AG09309 (cell line): ENCODE measurements around the gene IFNG-AS1.

ENCODE experiments used
- DNase-seq: peaks from one replicate; pipeline ENCODE4 v3.0.0-alpha.2; 2010; ENCODE audit warnings: low read depth
- H3K4me3 ChIP-seq: 2 replicates; pipeline ENCODE4 v1.5.1; 2011; ENCODE audit warnings: mild to moderate bottlenecking, low read depth, low read length, moderate library complexity; ENCODE audit not compliant: control insufficient read depth
- TF ChIP-seq, protein P1 (sequence below): IDR thresholded peaks from 2 replicates; pipeline ENCODE4 v1.5.1; 2011; ENCODE audit warnings: mild to moderate bottlenecking, low read depth, low read length, inconsistent platforms; ENCODE audit not compliant: insufficient read depth, control insufficient read depth; ENCODE audit errors: missing control alignments

The IFNG-AS1 gene

GRCh38 chr12:67988601-67989021, 636 bp upstream of the IFNG-AS1 start:
- H3K4me3 ChIP-seq = no peak overlapping the region
- TF ChIP-seq, protein P1, sequence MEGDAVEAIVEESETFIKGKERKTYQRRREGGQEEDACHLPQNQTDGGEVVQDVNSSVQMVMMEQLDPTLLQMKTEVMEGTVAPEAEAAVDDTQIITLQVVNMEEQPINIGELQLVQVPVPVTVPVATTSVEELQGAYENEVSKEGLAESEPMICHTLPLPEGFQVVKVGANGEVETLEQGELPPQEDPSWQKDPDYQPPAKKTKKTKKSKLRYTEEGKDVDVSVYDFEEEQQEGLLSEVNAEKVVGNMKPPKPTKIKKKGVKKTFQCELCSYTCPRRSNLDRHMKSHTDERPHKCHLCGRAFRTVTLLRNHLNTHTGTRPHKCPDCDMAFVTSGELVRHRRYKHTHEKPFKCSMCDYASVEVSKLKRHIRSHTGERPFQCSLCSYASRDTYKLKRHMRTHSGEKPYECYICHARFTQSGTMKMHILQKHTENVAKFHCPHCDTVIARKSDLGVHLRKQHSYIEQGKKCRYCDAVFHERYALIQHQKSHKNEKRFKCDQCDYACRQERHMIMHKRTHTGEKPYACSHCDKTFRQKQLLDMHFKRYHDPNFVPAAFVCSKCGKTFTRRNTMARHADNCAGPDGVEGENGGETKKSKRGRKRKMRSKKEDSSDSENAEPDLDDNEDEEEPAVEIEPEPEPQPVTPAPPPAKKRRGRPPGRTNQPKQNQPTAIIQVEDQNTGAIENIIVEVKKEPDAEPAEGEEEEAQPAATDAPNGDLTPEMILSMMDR = no peak
- no peak for DNase-seq

GRCh38 chr12:67991158-67991557, 1.9 kb downstream of the IFNG-AS1 start:
- TF ChIP-seq, protein P1 = no peak
- H3K4me3 ChIP-seq = no peak overlapping the region
- no peak for DNase-seq

DNA sequence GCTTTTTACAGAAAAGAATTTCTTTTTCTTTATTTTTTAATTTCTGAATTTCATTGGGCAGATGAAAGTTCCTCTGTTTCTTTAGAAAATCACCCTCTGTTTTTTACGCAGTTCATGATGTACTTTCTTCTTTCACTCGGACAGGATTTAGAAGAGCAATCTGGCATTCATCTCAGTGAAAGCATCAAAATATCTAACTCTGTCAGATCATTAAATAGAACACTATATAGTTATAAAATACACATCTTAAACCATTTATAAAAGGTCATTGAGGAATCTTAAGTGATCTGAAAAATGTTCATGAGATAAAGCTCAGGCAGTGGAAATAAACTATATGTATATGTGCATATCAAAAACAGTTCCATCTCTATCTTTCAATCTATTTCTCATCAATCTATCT, 3.9 kb downstream of the IFNG-AS1 start:
- H3K4me3 ChIP-seq = no peak overlapping the region
- TF ChIP-seq, protein P1 = no peak
- DNase-seq = no peak

GRCh38 chr12:67994046-67994445, 4.8 kb downstream of the IFNG-AS1 start:
- no peak overlapping the region for H3K4me3 ChIP-seq
- no peak for DNase-seq
- TF ChIP-seq, protein P1 = no peak

- TF ChIP-seq, protein P1 = no peak
Observed at GRCh38 chr12:67996347-67996746, 7.1 kb downstream of the IFNG-AS1 start.

DNA sequence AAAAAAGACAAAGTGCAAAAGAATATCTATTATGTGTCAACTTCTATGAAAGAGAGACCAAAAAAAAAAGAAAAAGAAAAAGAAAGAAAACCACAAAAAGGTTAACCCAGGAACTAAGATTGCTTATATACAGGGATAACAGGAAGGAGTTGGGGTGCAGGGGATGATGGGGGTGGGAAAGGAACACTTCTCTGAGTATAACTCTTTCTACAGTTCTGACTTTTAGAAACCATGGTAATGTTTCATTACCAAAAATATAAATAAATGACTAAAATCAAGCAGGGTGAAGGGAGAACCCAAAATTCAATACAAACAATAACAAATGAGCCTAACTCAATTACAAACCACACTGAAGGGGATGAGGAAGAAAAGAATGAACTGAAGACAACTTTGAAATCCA, 9.1 kb downstream of the IFNG-AS1 start:
- H3K4me3 ChIP-seq = no peak overlapping the region
- TF ChIP-seq, protein P1 = no peak
- no peak for DNase-seq

More at GRCh38 chr12:67996347-67996746, 7.1 kb downstream of the IFNG-AS1 start:
- H3K4me3 ChIP-seq = no peak overlapping the region
- no peak for DNase-seq

- TF ChIP-seq, protein P1 = no peak
- H3K4me3 ChIP-seq = no peak overlapping the region
- no peak for DNase-seq
Observed at GRCh38 chr12:67999244-67999643, 10.0 kb downstream of the IFNG-AS1 start.
